T-helper 1 cell treated with Interleukin-12 subunit alpha and Interleukin-12 subunit beta and Interleukin-4 antibody, amounts not matched to agents 30 μg/mL and 1 μg/mL, for 36 hours (primary cell): ENCODE results near the gene IGFALS.

ENCODE experiments used
- H3K27ac Mint-ChIP-seq: one replicate; pipeline ENCODE4 v1.8.0; 2021; ENCODE audit warnings: mild to moderate bottlenecking, mixed read lengths
- H3K27me3 Mint-ChIP-seq: one replicate; pipeline ENCODE4 v1.8.0; 2021; ENCODE audit warnings: low read depth, mixed read lengths
- H3K36me3 Mint-ChIP-seq: one replicate; pipeline ENCODE4 v1.8.0; 2021; ENCODE audit warnings: low read depth, mixed read lengths
- H3K4me1 Mint-ChIP-seq: one replicate; pipeline ENCODE4 v1.8.0; 2021; ENCODE audit warnings: low read depth, mixed read lengths
- H3K4me3 Mint-ChIP-seq: one replicate; pipeline ENCODE4 v1.8.0; 2021; ENCODE audit warnings: mild to moderate bottlenecking, moderate library complexity, mixed read lengths
- H3K9me3 Mint-ChIP-seq: one replicate; pipeline ENCODE4 v1.8.0; 2021; ENCODE audit warnings: mixed read lengths

The IGFALS gene

DNA sequence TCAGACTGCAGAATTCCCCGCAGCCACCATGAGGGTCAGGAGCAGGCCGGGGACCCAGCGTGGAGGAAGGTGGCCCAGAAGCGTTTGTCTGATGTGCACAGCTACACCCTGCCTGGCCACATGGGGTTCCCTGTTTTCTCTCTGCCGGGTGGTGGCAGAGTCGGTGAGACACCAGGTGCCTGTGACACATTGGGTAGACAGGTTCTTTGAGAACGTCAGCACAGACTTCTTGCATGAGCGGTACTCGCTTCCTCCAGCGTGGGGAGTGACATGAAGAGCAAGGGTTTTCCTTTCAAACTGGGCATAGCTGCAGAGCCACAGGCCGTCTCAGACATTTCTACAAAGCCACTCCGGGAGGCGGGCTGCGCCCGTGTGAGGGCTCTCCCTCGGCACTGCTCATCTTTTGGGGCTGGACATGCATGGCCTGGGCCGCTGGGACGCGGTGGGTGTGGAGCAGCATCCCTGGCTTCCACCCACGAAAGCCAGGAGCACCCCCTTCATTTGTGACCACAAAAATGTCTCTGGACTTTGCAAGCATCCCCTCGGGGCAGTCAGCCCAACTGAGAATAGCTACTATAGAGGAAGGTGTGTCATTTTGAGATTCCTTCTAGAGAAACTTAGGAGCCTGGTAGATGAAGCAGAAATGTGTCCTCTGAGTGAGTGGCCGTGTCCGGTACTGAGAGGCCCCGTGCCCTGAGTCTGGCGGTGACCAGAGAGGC is 48.2 kb downstream of the IGFALS start:
- Mint-ChIP-seq H3K4me1 (peaks cover 2% of the 10 kb centered on the region), H3K36me3 (peaks cover 6% of the 10 kb centered on the region), H3K9me3 (no peaks in the 10 kb centered on the region), H3K4me3 (no peak overlapping the region), H3K27me3 (no peaks in the 10 kb centered on the region), H3K27ac (no peak overlapping the region)

GRCh38 chr16:1744338-1744840 is 49.1 kb downstream of the IGFALS start:
- peaks cover 6% of the 10 kb centered on the region for H3K36me3 Mint-ChIP-seq
- H3K9me3 Mint-ChIP-seq: no peaks in the 10 kb centered on the region
- H3K27me3 Mint-ChIP-seq: no peaks in the 10 kb centered on the region
- H3K27ac Mint-ChIP-seq: peak overlapping the region; percentile 45
- H3K4me3 Mint-ChIP-seq: no peak overlapping the region
- peaks cover 2% of the 10 kb centered on the region for H3K4me1 Mint-ChIP-seq

DNA sequence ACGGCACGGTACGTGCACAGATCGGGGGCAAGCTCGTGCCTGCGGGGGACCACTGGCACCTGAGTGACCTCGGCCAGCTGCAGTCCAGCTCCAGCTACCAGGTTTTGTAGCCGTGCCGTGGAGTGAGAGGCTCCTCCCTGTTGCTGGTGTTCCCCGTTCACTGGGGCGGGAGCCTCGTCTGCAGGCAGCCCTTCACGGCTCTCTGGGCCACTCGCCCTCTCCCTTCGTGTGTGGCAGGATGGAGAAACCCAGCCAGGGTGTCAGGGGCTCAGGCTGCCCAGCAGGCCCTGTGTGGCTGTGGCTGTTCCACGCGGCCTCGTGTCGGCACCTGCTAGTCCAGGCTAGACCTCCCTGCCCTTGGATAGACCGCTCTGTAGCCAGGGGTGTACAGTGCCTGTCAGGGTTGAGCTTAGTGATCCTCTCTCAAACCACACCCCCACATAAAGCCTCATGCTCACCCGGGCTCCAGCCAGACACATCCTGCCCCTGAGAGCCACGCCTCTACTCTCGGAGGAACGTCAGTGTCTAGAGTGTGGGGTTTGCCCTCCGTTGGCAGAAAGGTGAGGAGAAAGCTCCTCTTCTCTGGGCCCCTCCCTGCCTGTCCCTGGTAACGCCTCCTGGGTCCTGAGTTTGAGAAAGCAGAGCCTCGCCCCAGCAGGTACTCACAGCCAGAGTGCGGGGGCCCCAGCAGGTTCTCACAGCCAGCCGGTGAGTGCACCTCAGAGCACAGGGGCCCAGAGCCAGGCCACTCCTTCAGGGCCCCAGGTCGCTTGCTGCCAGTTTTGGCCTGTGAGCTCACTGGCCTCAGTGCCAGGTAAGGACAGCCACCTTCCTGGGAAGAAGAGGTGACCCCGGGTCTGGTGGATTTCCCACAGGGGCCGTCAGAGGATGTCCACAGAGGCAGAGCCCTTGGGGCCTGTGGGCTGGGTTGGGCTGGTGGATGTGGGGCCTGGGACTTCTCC is 49.8 kb downstream of the IGFALS start:
- Mint-ChIP-seq H3K4me3 (no peak overlapping the region), H3K36me3 (peaks cover 6% of the 10 kb centered on the region), H3K9me3 (no peaks in the 10 kb centered on the region), H3K27me3 (no peaks in the 10 kb centered on the region), H3K27ac (no peak overlapping the region), H3K4me1 (peaks cover 2% of the 10 kb centered on the region)

DNA sequence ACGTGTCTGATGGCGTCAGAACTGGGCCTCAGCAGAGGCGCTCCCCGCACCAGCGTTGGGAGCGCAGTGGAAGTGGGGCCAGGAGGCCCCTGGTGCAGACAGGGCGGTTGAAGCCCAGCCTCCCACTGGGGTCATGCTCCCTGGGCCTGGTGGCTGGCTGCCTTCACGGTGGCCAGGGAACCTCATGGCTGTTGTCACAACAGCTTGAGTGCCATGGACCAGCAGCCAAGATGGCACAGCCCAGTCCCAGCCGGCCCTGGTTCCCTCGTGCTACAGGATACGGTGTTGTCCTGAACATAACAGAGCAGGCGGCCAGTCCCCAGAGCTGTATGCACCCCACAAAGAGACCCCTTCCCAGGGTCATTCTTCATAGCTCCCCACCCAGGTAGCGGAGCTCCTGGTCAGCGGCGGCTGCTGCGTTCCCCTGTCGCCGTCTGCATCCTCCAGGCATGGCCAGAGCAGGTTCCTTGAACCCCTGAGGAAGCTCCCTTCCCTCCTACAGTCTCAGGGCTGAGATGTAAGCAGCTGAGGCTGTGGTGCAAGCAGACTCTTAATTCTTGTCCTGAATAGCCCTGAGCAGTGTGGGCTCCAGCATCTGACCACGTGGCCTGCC is 51.8 kb downstream of the IGFALS start:
- Mint-ChIP-seq H3K4me3 (no peak overlapping the region), H3K27me3 (no peaks in the 10 kb centered on the region), H3K9me3 (no peaks in the 10 kb centered on the region), H3K36me3 (peaks cover 6% of the 10 kb centered on the region), H3K27ac (no peak overlapping the region), H3K4me1 (peaks cover 2% of the 10 kb centered on the region)

GRCh38 chr16:1740781-1741490 is 52.6 kb downstream of the IGFALS start:
- no peak overlapping the region for H3K27ac Mint-ChIP-seq
- H3K36me3 Mint-ChIP-seq: peaks cover 6% of the 10 kb centered on the region
- H3K4me1 Mint-ChIP-seq: peaks cover 2% of the 10 kb centered on the region
- H3K4me3 Mint-ChIP-seq: no peak overlapping the region
- H3K9me3 Mint-ChIP-seq: no peaks in the 10 kb centered on the region
- H3K27me3 Mint-ChIP-seq: no peaks in the 10 kb centered on the region
